GM12891 (cell line): ENCODE measurements around the gene MYO9B.
A peak's percentile ranks its signal among the peaks of the same experiment; 100 is the strongest.

Experiments
- DNase-seq: peaks from one replicate; pipeline ENCODE4 v3.0.0; 2011; ENCODE audit warnings: low spot score; ENCODE audit not compliant: insufficient read length
- FAIRE-seq: peaks from 2 replicates; lab custom pipeline; 2011; peaks lifted over from hg19 to GRCh38; lab: Jason Lieb, UNC
- PAX5 ChIP-seq: IDR thresholded peaks from 2 replicates; pipeline ENCODE4 v1.6.1; 2011; ENCODE audit warnings: low read length, moderate library complexity, mild to moderate bottlenecking; ENCODE audit not compliant: insufficient read depth, severe bottlenecking
- POLR2A ChIP-seq: IDR thresholded peaks from 2 replicates; pipeline ENCODE4 v1.6.1; 2011; ENCODE audit warnings: low read depth, low read length, control low read depth
- POLR2AphosphoS5 ChIP-seq: IDR thresholded peaks from 2 replicates; pipeline ENCODE4 v1.6.1; 2011; ENCODE audit warnings: low read depth, low read length, control low read depth
- POU2F2 ChIP-seq: IDR thresholded peaks from 2 replicates; pipeline ENCODE4 v1.6.1; 2011; ENCODE audit warnings: low read depth, mild to moderate bottlenecking, control low read depth, low read length, moderate library complexity
- SPI1 ChIP-seq: IDR thresholded peaks from 2 replicates; pipeline ENCODE4 v1.6.1; 2011; ENCODE audit warnings: low read depth, low read length, control low read depth
- TAF1 ChIP-seq: IDR thresholded peaks from 2 replicates; pipeline ENCODE4 v1.6.1; 2011; ENCODE audit warnings: low read depth, low read length, control low read depth

Gene MYO9B

GRCh38 chr19:17074634-17075034, 943 bp upstream of the MYO9B start:
- peak; percentile 65 for FAIRE-seq
- TF ChIP-seq POU2F2, result no peak
- no peak for TF ChIP-seq PAX5
- TF ChIP-seq TAF1, result no peak
- TF ChIP-seq POLR2A, result no peak
- TF ChIP-seq SPI1, result peak; percentile 42; the same call in 1 of the 2 replicates
- no peak for TF ChIP-seq POLR2AphosphoS5
- no peak for DNase-seq

GRCh38 chr19:17075864-17076542, 426 bp downstream of the MYO9B start:
- peak; percentile 33 for FAIRE-seq
- DNase-seq, result no peak
- TF ChIP-seq POU2F2, result no peak
- TF ChIP-seq TAF1, result no peak
- TF ChIP-seq SPI1, result no peak
- TF ChIP-seq PAX5, result no peak
- no peak for TF ChIP-seq POLR2A
- no peak for TF ChIP-seq POLR2AphosphoS5

- FAIRE-seq, result peak; percentile 5
- no peak for TF ChIP-seq POLR2A
- TF ChIP-seq POLR2AphosphoS5, result no peak; the same call in 1 of the 2 replicates
- TF ChIP-seq TAF1, result no peak
- no peak for DNase-seq
Observed at GRCh38 chr19:17076543-17076991, 990 bp downstream of the MYO9B start.

DNA sequence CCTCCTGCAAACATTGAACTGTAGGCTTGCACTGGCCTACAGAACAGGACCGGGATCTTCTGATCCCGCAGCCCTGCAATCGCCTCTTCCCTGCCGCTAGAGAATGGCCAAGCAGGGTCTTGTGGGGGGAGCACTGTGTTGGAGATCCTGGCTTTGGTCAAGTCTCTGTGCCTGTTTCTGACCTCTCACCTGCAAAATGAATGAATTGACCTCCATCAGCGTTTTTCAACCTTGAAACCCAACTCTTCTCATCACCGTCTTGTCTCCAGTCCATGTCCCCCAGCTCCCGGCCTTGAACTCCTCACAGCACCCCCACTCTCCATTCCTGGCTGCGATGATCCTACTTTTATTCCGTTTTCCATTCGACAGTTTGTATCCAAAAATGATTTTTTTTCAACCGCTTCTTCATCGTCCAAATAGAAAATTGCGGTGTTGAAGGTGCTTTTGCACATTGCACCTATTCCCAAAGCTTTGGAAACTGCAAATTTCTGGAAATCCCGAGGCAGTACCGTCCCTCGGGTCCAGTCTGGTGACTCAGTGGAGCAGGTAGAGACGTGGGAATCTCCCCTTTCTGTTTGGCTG, 2.0 kb downstream of the MYO9B start:
- no peak for DNase-seq
- TF ChIP-seq POLR2A (no peak), POLR2AphosphoS5 (no peak), POU2F2 (no peak), TAF1 (no peak), PAX5 (no peak), SPI1 (no peak)
- FAIRE-seq, result no peak

DNA sequence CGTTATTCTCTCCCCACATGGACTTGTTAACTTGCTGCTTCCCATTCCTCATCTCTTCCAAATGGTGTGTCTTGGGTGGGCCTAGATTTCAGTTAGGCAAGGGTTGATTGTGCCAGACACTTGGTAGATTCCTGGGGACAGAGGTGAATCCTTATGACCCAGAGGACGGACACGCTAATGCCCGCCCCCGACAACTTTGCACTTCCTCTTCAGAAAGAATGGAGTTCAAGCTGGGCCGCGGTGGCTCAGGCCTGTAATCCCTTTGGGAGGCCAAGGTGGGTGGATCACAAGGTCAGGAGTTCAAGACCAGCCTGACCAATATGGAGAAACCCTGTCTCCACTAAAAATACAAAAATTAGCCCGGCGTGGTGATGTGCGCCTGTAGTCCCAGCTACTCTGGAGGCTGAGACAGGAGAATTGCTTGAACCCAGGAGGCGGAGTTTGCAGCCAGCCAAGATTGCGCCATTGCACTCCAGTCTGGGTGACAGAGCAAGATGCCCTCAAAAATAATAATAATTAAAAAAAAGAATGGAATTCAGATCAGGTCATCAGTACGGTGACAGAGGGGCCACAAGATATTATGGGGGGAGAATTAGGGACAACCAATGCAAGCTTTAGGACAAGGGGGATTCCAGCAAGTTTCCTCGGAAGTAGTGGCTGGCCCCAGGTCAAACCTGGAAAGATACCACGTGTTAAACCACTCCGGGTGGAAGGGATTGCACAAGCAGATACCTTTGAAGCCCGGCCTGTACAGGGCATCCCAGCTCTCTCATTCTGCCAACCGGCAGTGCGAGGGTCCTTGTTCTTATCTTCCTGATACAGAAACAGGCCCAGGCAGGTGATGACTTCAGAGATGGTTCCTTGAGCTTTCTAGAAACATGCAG, 2.7 kb downstream of the MYO9B start:
- DNase-seq, result no peak
- TF ChIP-seq POLR2A, result no peak
- TF ChIP-seq SPI1, result peak; percentile 28; the same call in 1 of the 2 replicates
- FAIRE-seq, result no peak

DNA sequence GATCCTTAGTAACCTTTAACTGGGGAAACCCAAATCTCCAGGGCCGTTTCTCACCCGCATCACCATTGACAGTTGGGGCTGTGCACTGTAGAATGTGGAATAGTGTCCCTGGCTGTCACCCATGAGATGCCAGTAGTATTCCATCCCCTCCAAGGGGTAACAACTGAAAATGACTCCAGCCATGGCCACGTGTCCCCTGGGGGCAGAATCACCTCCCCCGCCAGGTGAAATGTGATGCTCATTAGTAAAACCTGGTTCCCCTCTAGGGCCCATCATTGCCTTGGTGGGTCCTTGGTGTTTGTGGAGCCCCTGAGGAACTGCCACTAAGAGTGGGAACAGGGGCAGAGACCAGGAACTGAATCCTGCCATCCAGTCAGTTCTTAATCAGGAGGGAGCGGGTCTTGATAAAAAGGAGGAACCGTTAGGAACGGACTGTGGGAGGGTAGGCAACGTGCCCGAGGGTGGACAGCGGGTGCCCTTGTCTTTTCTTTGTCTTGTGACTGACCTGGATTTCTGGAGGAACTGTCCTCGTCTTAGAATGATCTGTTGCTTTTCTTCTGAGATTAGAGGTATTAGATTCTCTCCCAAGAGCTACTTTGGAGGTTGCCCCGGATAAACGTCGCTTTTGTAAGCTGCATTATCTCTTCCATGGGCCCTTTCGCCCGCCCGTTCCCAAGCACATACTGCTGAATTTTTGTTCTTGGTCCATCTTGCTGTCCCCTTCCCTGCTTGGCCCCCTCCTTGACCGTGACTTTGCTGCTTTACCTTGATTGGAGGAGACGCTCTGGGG, 3.5 kb downstream of the MYO9B start:
- DNase-seq (no peak), FAIRE-seq (no peak)
- TF ChIP-seq SPI1 (no peak), POU2F2 (no peak), PAX5 (no peak), POLR2AphosphoS5 (peak; percentile 32; the same call in 1 of the 2 replicates)

DNA sequence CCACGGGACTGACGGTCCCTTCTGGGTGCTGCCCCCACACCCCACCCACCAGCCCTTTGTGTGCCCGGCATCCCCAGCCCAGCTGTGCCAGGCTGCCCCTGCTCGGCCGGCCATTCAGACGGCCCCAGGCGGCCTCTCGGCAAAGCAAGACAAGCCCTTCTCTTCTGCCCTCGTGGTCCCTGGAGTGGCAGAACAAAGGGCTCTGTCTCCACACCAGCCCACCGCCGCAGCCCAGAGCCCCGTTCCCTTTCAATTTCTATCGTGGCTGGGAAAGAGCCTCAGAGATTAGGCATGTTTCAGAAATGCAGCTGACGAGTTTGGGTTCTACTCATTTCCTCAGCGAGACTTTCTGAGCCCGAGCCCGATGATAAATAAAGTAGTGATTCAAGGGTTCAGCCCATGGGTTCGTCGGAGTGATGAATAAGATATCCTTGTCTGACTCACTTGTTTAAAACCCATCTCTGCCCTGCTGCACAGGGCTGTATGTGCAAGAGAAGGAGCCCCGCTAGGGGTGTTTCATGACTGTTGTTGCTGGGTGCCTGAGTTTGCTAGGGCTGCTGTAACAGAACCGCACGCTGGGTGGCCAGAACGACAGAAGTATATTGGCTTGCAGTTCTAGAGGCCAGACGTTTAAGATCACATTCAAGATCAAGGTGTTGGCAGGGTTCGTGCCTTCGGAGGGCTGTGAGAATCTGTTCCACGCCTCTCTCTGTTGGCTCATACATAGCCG, 4.3 kb downstream of the MYO9B start:
- DNase-seq (peak; percentile 54), FAIRE-seq (peak; percentile 87)

GRCh38 chr19:17080440-17080801, 4.8 kb downstream of the MYO9B start:
- FAIRE-seq (no peak), DNase-seq (no peak)
- TF ChIP-seq POU2F2 (no peak), TAF1 (no peak), POLR2A (no peak), PAX5 (no peak), SPI1 (no peak), POLR2AphosphoS5 (no peak)

More for the DNA sequence above, 4.3 kb downstream of the MYO9B start:
- TF ChIP-seq POLR2AphosphoS5, result no peak
- no peak for TF ChIP-seq TAF1
- peak; percentile 13 for TF ChIP-seq PAX5
- peak; percentile 71 for TF ChIP-seq SPI1
- TF ChIP-seq POLR2A, result no peak; the same call in 1 of the 2 replicates
- no peak for TF ChIP-seq POU2F2
